ENCODE measurements around the gene C9orf152. TPM values are rescaled to one million over a fixed set of nuclear protein-coding genes. Genes with fewer than 3 reads are reported as not detected.
"Not testable (repeated sequence)": the region's sequence is repeated elsewhere in the genome, so short reads cannot be mapped to it uniquely, and the experiment has no call there.

The C9orf152 gene
- total and polyA plus RNA-seq, 2 of the 13 experiments (the other 11 are each of a cell fraction or from before 2014, with no cell fraction given) = 0.24 to 0.48 TPM

GRCh38 chr9:110196084-110196499 is 11.9 kb downstream of the C9orf152 start (continued):
- TF ChIP-seq ZNF687 (CRISPR knock-in tag; IDR thresholded peaks at IDR 0.05) = peak; percentile 70
- peak; percentile 60 for TF ChIP-seq TCF7 (IDR thresholded peaks at IDR 0.05; ENCODE audit: low read depth)
- 0 out of 2 replicates have a peak, but pooled peaks have one; percentile 32 for TF ChIP-seq LCORL (IDR thresholded peaks at IDR 0.05)
- TF ChIP-seq LCORL (CRISPR knock-in tag; IDR thresholded peaks at IDR 0.05) = peak; percentile 58; the same call in 1 of the 2 replicates
- peak; percentile 61 for TF ChIP-seq MYPOP (CRISPR knock-in tag; IDR thresholded peaks at IDR 0.05)
- TF ChIP-seq HDAC2 (CRISPR knock-in tag; IDR thresholded peaks at IDR 0.05) = 0 out of 2 replicates have a peak, but pooled peaks have one; percentile 13
- TF ChIP-seq HMG20A (CRISPR knock-in tag; IDR thresholded peaks at IDR 0.05; ENCODE audit: borderline replicate concordance) = peak; percentile 35; the same call in 1 of the 2 replicates
- peak; percentile 64; the same call in 1 of the 2 replicates for TF ChIP-seq ZMYM4 (CRISPR knock-in tag; IDR thresholded peaks at IDR 0.05)
- TF ChIP-seq ZNF580 (CRISPR knock-in tag; IDR thresholded peaks at IDR 0.05; ENCODE audit: borderline replicate concordance, low read depth) = peak; percentile 29; the same call in 1 of the 2 replicates
- peak; percentile 96 for TF ChIP-seq ZNF362 (CRISPR knock-in tag; IDR thresholded peaks at IDR 0.05; ENCODE audit: borderline replicate concordance)
- TF ChIP-seq IRF2 (CRISPR knock-in tag; IDR thresholded peaks at IDR 0.05) = 0 out of 2 replicates have a peak, but pooled peaks have one; percentile 25
- TF ChIP-seq SAP130 (CRISPR knock-in tag; IDR thresholded peaks at IDR 0.05; ENCODE audit: low read depth) = peak; percentile 63
- TF ChIP-seq EP300 (IDR thresholded peaks at IDR 0.05; ENCODE audit: low read depth in 2 of 2, low read length in 2 of 2) = peak in 1 of 2 experiments; percentile 45; a peak in 2 of 4 replicates
- TF ChIP-seq EP300 (CRISPR knock-in tag; IDR thresholded peaks at IDR 0.05; ENCODE audit: borderline replicate concordance) = peak; percentile 46; the same call in 1 of the 2 replicates
- TF ChIP-seq ATF3 (CRISPR knock-in tag; IDR thresholded peaks at IDR 0.05) = 0 out of 2 replicates have a peak, but pooled peaks have one; percentile 32
- TF ChIP-seq TEAD3 (CRISPR knock-in tag; optimal IDR thresholded peaks at IDR 0.05; ENCODE audit: borderline replicate concordance) = peak; percentile 75
- TF ChIP-seq ZBTB3 (CRISPR knock-in tag; IDR thresholded peaks at IDR 0.05; ENCODE audit: borderline replicate concordance, low read depth) = peak; percentile 77; the same call in 1 of the 2 replicates
- peak; percentile 80 for TF ChIP-seq RCOR2 (CRISPR knock-in tag; IDR thresholded peaks at IDR 0.05)
- TF ChIP-seq ZFY (CRISPR knock-in tag; IDR thresholded peaks at IDR 0.05) = 0 out of 2 replicates have a peak, but pooled peaks have one; percentile 0
- peak; percentile 50; the same call in 1 of the 2 replicates for TF ChIP-seq KDM2A (CRISPR knock-in tag; IDR thresholded peaks at IDR 0.05; ENCODE audit: borderline replicate concordance, low read depth)
- peak; percentile 13; the same call in 1 of the 2 replicates for TF ChIP-seq FOXO1 (CRISPR knock-in tag; IDR thresholded peaks at IDR 0.05)
- 0 out of 2 replicates have a peak, but pooled peaks have one; percentile 12 for TF ChIP-seq ATF7 (IDR thresholded peaks at IDR 0.05)
- not testable (repeated sequence) for TF ChIP-seq ATF7 (CRISPR knock-in tag; IDR thresholded peaks at IDR 0.05)
- TF ChIP-seq SOX5 (CRISPR knock-in tag; IDR thresholded peaks at IDR 0.05; ENCODE audit: borderline replicate concordance) = peak; percentile 82; the same call in 1 of the 2 replicates
- TF ChIP-seq ZNF292 (CRISPR knock-in tag; IDR thresholded peaks at IDR 0.05; ENCODE audit: borderline replicate concordance, low read depth) = peak; percentile 55; the same call in 1 of the 2 replicates

Data from HepG2 (cell line).